ENCODE data around the gene CHCHD3. TPM values are rescaled to one million over a fixed set of nuclear protein-coding genes. Genes with fewer than 3 reads are reported as not detected.

Gene CHCHD3
- total RNA-seq, 1 donor from 2014 or later = 142 TPM

GRCh38 chr7:133026210-133026859 lies 55.6 kb downstream of the CHCHD3 start:
- Histone ChIP-seq H3K4me1 (no peaks in the 10 kb centered on the region), H2AFZ (replicated peaks) (no peak overlapping the region), H3K27me3 (no peaks in the 10 kb centered on the region), H3K79me2 (ENCODE audit: low read depth) (peaks cover 60% of the 10 kb centered on the region), H3K36me3 (no peaks in the 10 kb centered on the region), H3K4me3 (no peak overlapping the region), H3K27ac (no peak overlapping the region), H3F3A (ENCODE audit: low read depth) (no peaks in the 10 kb centered on the region), H3K9ac (no peak overlapping the region), H3K9me3 (ENCODE audit: low read depth) (no peaks in the 10 kb centered on the region), H3K4me2 (no peak overlapping the region), H4K20me1 (ENCODE audit: low read depth) (peaks cover 9% of the 10 kb centered on the region)
- DNase-seq (ENCODE audit: low spot score) = no peak
- H3K36me3 Mint-ChIP-seq = peaks cover 8% of the 10 kb centered on the region
- no peak overlapping the region for H3K4me3 Mint-ChIP-seq
- TF ChIP-seq EZH2phosphoT487 (IDR thresholded peaks at IDR 0.05) (no peak), CTCF (IDR thresholded peaks at IDR 0.05) (no peak), EZH2 (IDR thresholded peaks at IDR 0.05) (no peak)
- H3K9me3 Mint-ChIP-seq = peaks cover 5% of the 10 kb centered on the region
- no peak overlapping the region for H3K27ac Mint-ChIP-seq
- H3K4me1 Mint-ChIP-seq = no peaks in the 10 kb centered on the region
- H3K27me3 Mint-ChIP-seq (ENCODE audit: insufficient read depth, low read depth) = no peaks in the 10 kb centered on the region

- Mint-ChIP-seq H3K27me3 (ENCODE audit: insufficient read depth, low read depth) (no peaks in the 10 kb centered on the region), H3K36me3 (peaks cover 15% of the 10 kb centered on the region), H3K27ac (no peak overlapping the region), H3K9me3 (peaks cover 5% of the 10 kb centered on the region), H3K4me3 (no peak overlapping the region), H3K4me1 (no peaks in the 10 kb centered on the region)
- Histone ChIP-seq H3K79me2 (ENCODE audit: low read depth) (peaks cover 47% of the 10 kb centered on the region), H3K4me3 (no peak overlapping the region), H3K9ac (no peak overlapping the region), H2AFZ (replicated peaks) (no peak overlapping the region), H3K36me3 (no peaks in the 10 kb centered on the region), H3K4me2 (no peak overlapping the region), H3K9me3 (ENCODE audit: low read depth) (no peaks in the 10 kb centered on the region), H3K4me1 (no peaks in the 10 kb centered on the region), H3F3A (ENCODE audit: low read depth) (no peaks in the 10 kb centered on the region), H3K27ac (no peak overlapping the region), H4K20me1 (ENCODE audit: low read depth) (no peaks in the 10 kb centered on the region), H3K27me3 (no peaks in the 10 kb centered on the region)
- no peak for DNase-seq (ENCODE audit: low spot score)
- TF ChIP-seq EZH2phosphoT487 (IDR thresholded peaks at IDR 0.05) (no peak), CTCF (IDR thresholded peaks at IDR 0.05) (no peak), EZH2 (IDR thresholded peaks at IDR 0.05) (no peak)
These were observed 56.8 kb downstream of the CHCHD3 start for GRCh38 chr7:133025056-133025455.

GRCh38 chr7:133024596-133024995 lies 57.3 kb downstream of the CHCHD3 start:
- Histone ChIP-seq H3K79me2 (ENCODE audit: low read depth) (peaks cover 44% of the 10 kb centered on the region), H4K20me1 (ENCODE audit: low read depth) (no peaks in the 10 kb centered on the region)
- H3K4me3 Mint-ChIP-seq = no peak overlapping the region

More at GRCh38 chr7:133024596-133024995, 57.3 kb downstream of the CHCHD3 start:
- Mint-ChIP-seq H3K27ac (no peak overlapping the region), H3K27me3 (ENCODE audit: insufficient read depth, low read depth) (no peaks in the 10 kb centered on the region), H3K4me1 (no peaks in the 10 kb centered on the region), H3K9me3 (peaks cover 4% of the 10 kb centered on the region), H3K36me3 (peaks cover 15% of the 10 kb centered on the region)
- Histone ChIP-seq H3K36me3 (no peaks in the 10 kb centered on the region), H3F3A (ENCODE audit: low read depth) (no peaks in the 10 kb centered on the region), H3K4me2 (no peak overlapping the region), H2AFZ (replicated peaks) (no peak overlapping the region), H3K4me1 (no peaks in the 10 kb centered on the region), H3K9ac (no peak overlapping the region), H3K27ac (no peak overlapping the region), H3K9me3 (ENCODE audit: low read depth) (no peaks in the 10 kb centered on the region), H3K27me3 (no peaks in the 10 kb centered on the region), H3K4me3 (no peak overlapping the region)
- TF ChIP-seq CTCF (IDR thresholded peaks at IDR 0.05) (no peak), EZH2 (IDR thresholded peaks at IDR 0.05) (no peak), EZH2phosphoT487 (IDR thresholded peaks at IDR 0.05) (no peak)
- no peak for DNase-seq (ENCODE audit: low spot score)
